Activated CD8-positive, alpha-beta memory T cell treated with anti-CD3 and anti-CD28 coated beads, Interleukin-2, amount 50 U/mL, for 4 hours (primary cell): ENCODE measurements around the gene WDFY4.

ENCODE experiments used
- DNase-seq: peaks from one replicate; pipeline ENCODE4 v3.0.0-alpha.2; 2020

WDFY4 gene

GRCh38 chr10:48773580-48773979 lies 88.9 kb downstream of the WDFY4 start:
- DNase-seq, result no peak

DNA sequence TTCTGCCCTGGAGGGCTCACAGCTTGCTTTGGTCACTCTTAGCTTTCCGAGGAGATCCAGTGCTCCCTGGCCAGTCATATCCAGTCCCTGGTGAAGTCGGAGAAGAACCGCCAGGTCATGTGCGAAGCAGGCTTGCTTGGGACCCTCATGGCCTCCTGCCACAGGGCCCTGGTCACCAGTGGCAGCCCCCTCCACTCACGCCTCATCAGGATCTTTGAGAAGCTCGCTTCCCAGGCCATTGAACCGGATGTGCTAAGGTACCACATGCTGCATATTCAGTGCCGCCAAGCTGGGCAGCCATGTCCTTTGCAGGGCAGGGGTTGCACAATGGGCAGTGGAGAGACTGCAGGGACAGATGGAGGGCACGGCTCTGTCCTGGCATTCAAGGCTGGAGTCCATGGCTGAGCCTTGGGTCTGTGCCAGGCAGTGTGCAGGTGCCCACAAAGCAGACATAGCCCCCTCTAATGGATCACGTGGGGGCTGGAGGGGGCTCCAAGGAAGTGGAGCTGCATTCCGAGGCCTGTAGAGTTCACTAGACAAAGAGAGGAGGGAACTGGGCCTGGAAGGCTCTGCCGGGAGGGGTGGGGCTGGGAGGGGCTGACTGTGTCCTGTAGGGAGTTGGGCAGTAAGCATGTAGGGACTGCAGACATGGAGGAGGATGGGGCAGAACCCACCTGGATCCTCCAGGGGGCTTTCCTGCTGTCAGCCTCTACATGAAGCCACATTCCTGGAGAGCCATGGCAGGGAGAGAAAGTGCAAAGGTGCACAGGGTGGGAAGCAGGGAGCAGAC lies 89.9 kb downstream of the WDFY4 start:
- no peak for DNase-seq

GRCh38 chr10:48775206-48775517 lies 90.5 kb downstream of the WDFY4 start:
- no peak for DNase-seq

GRCh38 chr10:48776005-48776522 lies 91.4 kb downstream of the WDFY4 start:
- DNase-seq, result no peak

DNA sequence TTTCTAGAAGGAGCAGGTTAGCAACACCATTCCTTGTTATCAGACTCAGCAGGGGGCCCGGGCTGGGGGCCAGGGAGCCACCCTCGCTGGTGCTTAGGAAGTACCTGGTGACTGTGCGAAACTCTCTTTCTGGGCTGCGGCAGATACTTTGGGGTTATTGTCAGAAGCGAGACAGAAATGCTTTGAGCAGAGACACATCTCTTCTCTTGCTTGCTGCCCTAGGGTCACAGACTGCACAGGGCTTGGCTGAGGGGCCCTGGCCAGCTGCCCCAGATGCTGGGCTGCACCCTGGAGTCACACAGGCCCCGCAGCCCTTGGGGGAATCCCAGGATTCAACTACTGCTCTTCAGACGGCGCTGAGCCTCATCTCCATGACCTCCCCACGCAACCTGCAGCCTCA lies 91.9 kb downstream of the WDFY4 start:
- no peak for DNase-seq

DNA sequence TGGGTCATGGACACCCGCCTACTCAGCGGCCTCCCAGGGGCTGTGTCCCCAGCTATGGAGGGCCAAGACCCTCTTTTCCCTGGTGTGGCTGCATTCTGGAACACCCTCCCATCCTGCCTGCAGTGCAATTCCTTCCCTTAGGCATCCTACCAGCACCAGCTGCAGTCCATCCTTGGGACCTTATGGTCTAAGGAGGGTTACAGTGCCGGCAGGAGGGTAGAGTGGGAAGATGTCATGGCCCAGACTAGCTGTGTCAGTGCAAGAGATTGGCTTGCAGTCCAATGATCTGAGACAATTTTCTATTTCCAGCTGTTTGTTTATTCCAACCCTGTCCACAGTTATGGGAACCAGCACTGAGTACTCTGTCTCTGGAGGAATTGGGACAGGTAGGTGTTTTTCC lies 92.4 kb downstream of the WDFY4 start:
- no peak for DNase-seq

DNA sequence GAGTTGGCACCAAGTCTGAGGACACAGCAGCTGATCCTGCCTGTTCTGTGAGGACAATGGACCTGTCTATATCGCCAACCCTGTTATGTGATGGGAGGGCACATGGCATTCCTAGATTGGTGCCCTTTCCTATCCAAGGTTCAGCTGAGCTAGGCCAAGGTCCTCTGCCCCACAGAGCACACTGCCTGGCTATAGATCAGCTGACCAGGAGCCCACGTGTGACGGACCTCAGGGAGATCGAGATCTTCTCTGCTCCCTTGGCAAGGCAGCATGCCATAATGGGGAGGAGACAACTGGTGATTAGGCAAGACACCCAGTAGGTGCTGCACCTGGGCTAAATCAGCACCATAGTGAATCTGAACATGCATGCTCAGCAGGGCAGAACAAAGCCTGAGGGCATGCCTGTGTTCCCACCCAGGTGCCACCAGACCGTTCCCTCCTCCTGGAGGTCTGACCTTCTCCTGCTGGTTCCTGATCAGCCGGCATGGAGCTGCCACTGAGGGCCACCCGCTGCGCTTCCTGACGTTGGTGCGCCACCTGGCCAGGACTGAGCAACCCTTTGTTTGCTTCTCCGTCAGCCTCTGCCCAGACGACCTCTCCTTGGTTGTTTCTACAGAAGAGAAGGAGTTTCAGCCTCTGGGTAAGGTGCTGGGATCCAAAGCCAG lies 93.7 kb downstream of the WDFY4 start:
- no peak for DNase-seq

- no peak for DNase-seq
These were observed 94.4 kb downstream of the WDFY4 start for GRCh38 chr10:48779077-48779476.

DNA sequence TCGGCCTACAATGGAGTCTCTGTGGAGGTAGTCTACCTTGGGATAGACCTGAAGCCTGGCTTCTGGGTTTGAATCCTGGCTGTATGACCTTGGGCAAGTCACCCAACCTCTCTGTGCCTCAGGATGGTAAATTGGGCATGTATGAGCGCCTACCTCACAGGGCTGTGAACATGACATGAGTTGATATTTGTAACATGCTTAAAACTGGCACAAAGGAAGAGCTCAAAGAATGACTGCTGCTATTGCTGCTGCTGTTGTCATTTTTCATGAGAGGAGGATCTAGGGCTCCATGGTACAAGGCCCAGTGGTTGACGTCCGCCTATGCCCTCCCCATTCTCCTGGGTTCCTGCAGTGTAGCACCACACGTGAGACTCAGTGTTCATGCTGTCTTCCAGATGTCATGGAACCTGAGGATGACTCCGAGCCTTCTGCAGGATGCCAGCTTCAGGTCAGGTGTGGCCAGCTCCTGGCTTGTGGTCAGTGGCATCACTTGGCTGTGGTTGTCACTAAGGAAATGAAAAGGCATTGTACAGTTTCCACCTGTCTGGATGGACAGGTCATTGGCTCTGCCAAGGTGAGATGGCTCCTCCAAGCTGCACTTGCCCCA lies 95.0 kb downstream of the WDFY4 start:
- DNase-seq, result no peak

- no peak for DNase-seq
These were observed 95.7 kb downstream of the WDFY4 start for GRCh38 chr10:48780341-48780740.

GRCh38 chr10:48782386-48782785 lies 97.7 kb downstream of the WDFY4 start:
- no peak for DNase-seq

- no peak for DNase-seq
These were observed 99.4 kb downstream of the WDFY4 start for GRCh38 chr10:48784031-48784430.

- DNase-seq, result no peak
These were observed 101.1 kb downstream of the WDFY4 start for GRCh38 chr10:48785796-48786195.

DNA sequence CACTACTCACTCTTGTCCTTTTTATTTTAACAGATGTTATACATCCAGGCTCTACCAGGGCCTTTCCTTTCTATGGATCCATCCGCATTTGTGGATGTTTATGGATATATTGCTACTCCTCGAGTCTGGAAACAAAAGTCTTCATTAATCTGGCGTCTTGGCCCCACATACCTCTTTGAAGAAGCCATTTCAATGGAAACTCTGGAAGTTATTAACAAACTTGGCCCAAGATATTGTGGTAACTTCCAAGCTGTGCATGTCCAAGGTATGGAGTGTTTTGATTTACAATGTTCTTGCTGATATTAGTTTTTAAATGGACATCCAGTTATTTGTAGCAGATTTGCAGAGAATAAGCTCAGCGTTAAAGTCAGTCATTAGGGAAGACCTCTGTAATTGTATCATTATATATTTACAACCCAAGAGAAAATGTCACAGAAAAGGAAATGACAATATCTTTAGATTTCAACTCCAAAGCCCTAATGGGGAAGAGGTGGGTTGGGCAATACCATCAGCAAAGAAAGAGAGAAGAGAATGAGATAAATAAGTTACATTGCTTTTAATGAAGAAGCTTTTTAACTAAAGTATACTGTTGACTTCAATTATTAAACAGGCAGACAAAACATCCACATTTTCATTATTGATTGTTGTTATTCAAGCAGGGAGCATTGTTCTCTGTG lies 102.1 kb downstream of the WDFY4 start:
- DNase-seq, result no peak

DNA sequence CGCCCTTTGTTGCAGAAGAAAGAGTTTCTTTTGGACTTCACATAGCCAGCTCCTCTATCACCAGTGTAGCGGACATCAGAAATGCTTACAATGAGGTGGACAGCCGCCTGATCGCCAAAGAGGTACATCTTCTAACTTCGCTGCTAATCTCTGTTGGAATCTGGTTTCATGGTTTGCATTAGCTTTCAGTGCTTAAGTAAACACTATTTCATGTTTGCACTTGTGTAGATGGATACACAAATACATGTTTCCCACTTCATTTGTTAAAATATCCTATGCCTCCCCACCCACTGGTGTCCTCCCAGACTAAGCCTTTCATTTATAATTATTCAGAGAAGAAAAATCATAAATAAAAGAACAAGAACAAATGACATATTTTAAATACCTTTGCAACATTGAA lies 103.9 kb downstream of the WDFY4 start:
- DNase-seq, result no peak

DNA sequence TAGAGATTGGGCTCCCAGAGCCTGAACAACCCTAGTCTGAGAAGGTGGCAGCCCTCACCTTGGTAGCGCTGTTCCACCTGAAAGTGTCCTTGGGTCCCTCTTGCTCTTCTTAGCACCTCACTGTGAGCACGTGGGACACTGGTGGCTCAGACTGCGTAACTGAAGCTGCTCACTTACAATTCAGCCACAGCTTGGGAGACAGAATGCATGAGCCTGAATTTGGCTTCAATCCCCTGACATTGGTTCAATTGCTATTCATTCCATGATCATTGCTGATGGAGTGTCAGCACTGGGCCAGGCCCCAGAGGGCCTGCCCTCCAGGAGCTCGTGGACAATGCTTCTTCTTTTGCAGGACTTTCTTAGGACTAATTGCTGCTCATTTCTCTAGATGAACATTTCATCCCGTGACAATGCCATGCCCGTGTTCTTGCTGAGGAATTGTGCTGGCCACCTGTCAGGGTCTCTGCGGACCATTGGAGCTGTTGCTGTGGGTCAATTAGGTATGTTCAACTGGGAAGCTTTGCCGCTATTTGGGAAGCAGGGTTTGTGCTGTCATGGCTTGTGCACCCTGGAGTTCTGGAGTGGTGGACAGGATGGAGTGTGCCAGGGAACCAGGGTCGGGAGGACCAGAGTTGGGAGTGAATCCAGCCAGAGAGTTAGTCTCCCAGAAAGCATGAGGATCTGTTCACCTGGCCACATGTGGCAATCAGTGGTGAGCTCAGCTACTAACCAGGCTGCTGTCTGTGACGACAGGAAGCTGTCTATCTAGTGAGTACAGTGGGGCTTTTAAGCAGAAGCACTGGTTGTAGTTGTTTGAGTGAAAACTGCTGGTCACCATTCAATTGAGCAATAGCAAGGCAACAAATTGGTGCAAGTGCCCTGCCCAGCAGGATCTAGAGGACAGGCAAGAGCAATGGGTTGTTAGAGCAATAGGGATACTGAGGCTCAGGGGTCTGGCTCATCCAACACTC lies 105.1 kb downstream of the WDFY4 start:
- DNase-seq, result no peak

DNA sequence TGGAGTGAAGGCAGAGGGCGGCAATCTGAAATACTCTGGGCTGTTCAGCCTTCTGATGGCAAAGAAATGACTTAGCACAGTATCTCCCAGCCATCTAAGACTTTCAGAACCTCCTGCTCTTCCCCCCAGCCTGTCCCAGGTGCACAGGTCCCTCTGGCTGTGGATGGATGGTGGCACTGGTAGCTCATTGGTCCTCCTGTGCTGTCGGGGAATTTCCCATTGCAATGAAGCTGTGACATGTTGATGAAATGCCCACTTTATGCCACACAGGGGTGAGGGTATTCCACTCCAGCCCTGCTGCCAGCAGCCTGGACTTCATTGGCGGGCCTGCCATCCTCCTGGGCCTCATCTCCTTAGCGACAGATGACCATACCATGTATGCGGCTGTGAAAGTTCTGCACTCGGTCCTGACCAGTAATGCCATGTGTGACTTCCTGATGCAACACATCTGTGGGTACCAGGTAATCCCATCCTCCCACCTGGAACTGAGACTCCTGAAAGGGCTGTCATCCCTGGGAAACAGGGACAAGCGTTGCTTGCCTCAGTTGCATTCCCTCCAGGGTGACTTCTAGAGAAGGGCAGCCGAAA lies 105.9 kb downstream of the WDFY4 start:
- DNase-seq, result no peak

DNA sequence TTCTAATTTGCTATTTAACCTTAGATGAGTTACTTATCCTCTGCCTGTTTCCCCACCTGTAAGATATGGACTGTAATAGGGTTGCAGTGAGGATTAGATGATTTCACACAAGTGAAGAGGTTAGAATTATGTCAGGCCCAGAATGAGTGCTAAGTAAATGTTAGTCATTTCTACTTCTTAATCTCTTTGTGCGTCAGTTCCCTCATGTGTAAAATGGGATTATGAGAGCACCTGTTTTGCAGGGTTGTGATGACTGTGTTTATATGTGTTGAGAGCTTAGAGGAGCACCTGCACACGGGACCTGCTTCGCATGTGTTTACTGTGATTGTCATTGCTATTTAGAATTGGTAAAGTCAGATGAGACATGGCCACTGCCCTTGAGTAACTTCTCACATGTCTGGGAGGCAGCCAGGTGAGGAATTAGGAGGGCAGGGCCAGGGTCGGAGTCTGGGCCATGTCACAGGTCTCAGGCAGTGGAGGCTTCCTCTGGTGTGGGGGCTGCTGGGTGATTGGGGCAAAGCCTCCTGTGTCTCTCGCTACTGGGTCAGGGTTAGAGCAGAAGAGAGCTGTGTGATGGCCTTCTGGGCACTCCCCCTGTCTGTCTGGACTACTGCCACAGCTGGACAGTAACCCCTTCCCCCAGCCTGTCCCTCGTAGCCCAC lies 106.7 kb downstream of the WDFY4 start:
- no peak for DNase-seq

DNA sequence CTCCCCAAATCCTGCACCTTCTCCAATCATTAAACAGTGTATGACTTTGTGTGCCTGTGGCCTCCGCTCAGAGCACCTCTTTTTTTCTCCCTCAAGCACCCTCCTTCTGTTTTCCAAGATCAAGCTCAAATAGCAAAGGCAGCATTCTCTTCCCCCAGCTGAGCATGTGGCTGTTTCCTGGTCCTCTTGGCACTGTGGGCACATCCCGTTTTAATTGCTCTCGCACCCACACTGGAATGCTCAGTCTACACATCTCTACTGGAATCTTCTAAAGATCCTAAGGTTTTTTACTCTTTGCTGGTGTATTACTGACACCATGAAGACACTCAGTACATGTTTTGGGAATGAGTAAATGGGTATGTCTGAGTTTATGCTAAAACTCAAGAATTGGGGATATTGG lies 107.4 kb downstream of the WDFY4 start:
- DNase-seq, result no peak

DNA sequence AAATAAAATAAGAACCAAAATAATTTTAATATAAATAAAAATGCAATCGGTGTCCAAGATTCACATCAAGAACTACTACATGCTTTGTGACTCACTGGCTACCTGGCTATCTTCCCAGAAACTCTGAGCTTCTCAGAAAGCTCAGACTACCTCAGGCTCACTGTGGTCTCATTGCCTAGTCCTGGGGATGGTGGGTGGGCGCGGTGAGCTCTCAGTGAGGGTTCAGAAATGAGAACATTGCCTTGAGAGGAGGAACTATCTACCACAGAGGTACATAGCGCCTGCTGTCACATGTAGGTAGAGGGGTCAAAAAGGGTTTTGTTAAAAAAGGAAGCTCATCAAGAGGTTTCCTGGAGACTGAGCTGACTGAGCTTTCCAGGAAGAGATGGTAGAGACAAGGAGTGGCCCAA lies 108.0 kb downstream of the WDFY4 start:
- DNase-seq, result no peak

GRCh38 chr10:48794074-48794473 lies 109.4 kb downstream of the WDFY4 start:
- DNase-seq, result no peak
